Measurements from ENCODE around the gene PSMB2.

Gene PSMB2

DNA sequence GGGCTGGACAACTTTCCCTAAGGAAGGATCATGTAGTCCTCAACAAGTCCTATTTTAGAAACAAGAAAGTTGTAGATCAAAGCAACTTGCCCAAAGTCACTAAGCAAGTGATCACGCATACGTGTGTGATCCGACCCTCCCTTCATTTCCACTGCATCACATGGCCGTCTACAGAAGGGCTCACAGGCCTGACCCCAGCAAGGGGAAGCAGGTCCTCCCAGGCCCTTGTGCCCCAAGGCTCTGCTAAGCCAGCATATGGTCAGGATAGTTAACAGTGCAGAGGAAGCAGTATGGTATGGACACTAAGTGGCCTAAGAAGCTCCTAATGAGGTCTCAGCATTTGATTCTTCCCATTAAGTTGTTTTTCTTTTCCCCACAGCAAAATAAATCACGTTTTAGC, 43.5 kb downstream of the PSMB2 start:
- no peaks in the 10 kb centered on the region for H3K9me3 Mint-ChIP-seq

GRCh38 chr1:35595684-35596083, 45.6 kb downstream of the PSMB2 start:
- H3K4me3 Mint-ChIP-seq: no peak overlapping the region
- no peaks in the 10 kb centered on the region for H3K27me3 Mint-ChIP-seq (ENCODE audit: low read depth)
- no peaks in the 10 kb centered on the region for H3K9me3 Mint-ChIP-seq
- H3K27ac Mint-ChIP-seq: no peak overlapping the region
- TF ChIP-seq, protein P1, sequence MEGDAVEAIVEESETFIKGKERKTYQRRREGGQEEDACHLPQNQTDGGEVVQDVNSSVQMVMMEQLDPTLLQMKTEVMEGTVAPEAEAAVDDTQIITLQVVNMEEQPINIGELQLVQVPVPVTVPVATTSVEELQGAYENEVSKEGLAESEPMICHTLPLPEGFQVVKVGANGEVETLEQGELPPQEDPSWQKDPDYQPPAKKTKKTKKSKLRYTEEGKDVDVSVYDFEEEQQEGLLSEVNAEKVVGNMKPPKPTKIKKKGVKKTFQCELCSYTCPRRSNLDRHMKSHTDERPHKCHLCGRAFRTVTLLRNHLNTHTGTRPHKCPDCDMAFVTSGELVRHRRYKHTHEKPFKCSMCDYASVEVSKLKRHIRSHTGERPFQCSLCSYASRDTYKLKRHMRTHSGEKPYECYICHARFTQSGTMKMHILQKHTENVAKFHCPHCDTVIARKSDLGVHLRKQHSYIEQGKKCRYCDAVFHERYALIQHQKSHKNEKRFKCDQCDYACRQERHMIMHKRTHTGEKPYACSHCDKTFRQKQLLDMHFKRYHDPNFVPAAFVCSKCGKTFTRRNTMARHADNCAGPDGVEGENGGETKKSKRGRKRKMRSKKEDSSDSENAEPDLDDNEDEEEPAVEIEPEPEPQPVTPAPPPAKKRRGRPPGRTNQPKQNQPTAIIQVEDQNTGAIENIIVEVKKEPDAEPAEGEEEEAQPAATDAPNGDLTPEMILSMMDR (IDR thresholded peaks at IDR 0.05; ENCODE audit: unreplicated experiment in 3 of 3): no peak
- peaks cover 9% of the 10 kb centered on the region for H3K36me3 Mint-ChIP-seq (ENCODE audit: low read depth)
- no peaks in the 10 kb centered on the region for H3K4me1 Mint-ChIP-seq

More for the DNA sequence above, 43.5 kb downstream of the PSMB2 start:
- Mint-ChIP-seq H3K27ac (no peak overlapping the region), H3K27me3 (ENCODE audit: low read depth) (no peaks in the 10 kb centered on the region), H3K4me3 (no peak overlapping the region), H3K36me3 (ENCODE audit: low read depth) (peaks cover 19% of the 10 kb centered on the region), H3K4me1 (no peaks in the 10 kb centered on the region)
- TF ChIP-seq, protein P1 (IDR thresholded peaks at IDR 0.05; ENCODE audit: unreplicated experiment in 3 of 3): no peak

- TF ChIP-seq, protein P1 (IDR thresholded peaks at IDR 0.05; ENCODE audit: unreplicated experiment in 3 of 3): no peak
- Mint-ChIP-seq H3K4me1 (no peaks in the 10 kb centered on the region), H3K4me3 (no peak overlapping the region), H3K27ac (no peak overlapping the region), H3K36me3 (ENCODE audit: low read depth) (peaks cover under 1% of the 10 kb centered on the region), H3K27me3 (ENCODE audit: low read depth) (no peaks in the 10 kb centered on the region), H3K9me3 (no peaks in the 10 kb centered on the region)
Measured at GRCh38 chr1:35594005-35594760, 47.1 kb downstream of the PSMB2 start.

DNA sequence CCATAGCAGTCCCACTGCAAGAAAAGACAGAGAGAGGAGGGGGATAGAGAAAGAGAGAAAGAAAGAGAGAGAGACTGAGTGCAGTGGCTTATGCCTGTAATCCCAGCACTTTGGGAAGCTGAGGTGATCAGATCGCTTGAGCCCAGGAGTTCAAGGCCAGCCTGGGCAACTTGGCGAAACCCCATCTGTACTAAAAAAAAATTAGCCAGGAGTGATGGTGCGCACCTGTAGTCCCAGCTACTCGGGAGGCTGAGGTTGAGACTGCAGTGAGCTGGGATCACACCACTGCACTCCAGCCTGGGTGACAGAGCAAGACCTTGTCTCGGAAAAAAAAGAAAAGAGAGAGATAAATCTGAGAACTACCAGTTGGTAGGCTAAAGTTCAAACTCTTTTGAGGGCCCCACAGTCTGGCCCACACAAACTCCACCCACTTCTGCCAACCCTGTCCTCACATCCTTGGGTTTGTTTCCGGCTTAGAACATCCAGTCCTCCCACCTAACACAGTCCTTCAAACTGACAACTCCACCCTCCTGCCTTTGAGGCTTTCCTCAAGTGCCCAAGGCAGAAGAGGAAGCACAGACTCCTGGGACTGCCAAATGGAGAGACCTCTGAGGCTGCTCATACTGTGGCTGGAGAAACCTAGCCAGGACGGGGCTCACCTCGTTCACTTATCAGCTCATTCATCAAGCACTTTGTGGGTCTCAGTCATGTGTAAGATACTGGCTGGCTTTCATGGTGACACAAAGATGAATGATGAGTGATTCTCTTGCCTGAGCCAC, 48.1 kb downstream of the PSMB2 start:
- H3K4me1 Mint-ChIP-seq: no peaks in the 10 kb centered on the region
- no peaks in the 10 kb centered on the region for H3K9me3 Mint-ChIP-seq
- no peak overlapping the region for H3K4me3 Mint-ChIP-seq
- H3K27ac Mint-ChIP-seq: no peak overlapping the region
- TF ChIP-seq, protein P1 (IDR thresholded peaks at IDR 0.05; ENCODE audit: unreplicated experiment in 3 of 3): no peak
- H3K27me3 Mint-ChIP-seq (ENCODE audit: low read depth): no peaks in the 10 kb centered on the region
- H3K36me3 Mint-ChIP-seq (ENCODE audit: low read depth): no peaks in the 10 kb centered on the region

GRCh38 chr1:35591211-35591610, 50.1 kb downstream of the PSMB2 start:
- Mint-ChIP-seq H3K27me3 (ENCODE audit: low read depth) (no peaks in the 10 kb centered on the region), H3K9me3 (no peaks in the 10 kb centered on the region), H3K27ac (no peak overlapping the region), H3K4me1 (no peaks in the 10 kb centered on the region), H3K4me3 (no peak overlapping the region), H3K36me3 (ENCODE audit: low read depth) (no peaks in the 10 kb centered on the region)
- TF ChIP-seq, protein P1 (IDR thresholded peaks at IDR 0.05; ENCODE audit: unreplicated experiment in 3 of 3): no peak

Data from nephron (organoid).